HEK293 (cell line): ENCODE results near the gene ANKRA2.

Experiments used
- OSR2 ChIP-seq: fragments of 450-650 bp; formaldehyde crosslinking; IDR thresholded peaks from 2 replicates; pipeline ENCODE4 v1.5.1; 2016; ENCODE audit warnings: missing biosample characterization, missing genetic modification characterization
- SCRT1 ChIP-seq: fragments of 450-650 bp; formaldehyde crosslinking; IDR thresholded peaks from 2 replicates; pipeline ENCODE4 v1.5.1; 2016; ENCODE audit warnings: missing biosample characterization, missing genetic modification characterization, borderline replicate concordance
- ZBTB20 ChIP-seq: fragments of 450-650 bp; formaldehyde crosslinking; IDR thresholded peaks from 2 replicates; pipeline ENCODE4 v1.5.1; 2016; ENCODE audit warnings: missing biosample characterization, missing genetic modification characterization
- ZNF121 ChIP-seq: fragments of 450-650 bp; formaldehyde crosslinking; IDR thresholded peaks from 2 replicates; pipeline ENCODE4 v1.5.1; 2016; ENCODE audit warnings: missing biosample characterization, missing genetic modification characterization
- ZNF366 ChIP-seq: fragments of 450-650 bp; formaldehyde crosslinking; conservative IDR thresholded peaks from 2 replicates; pipeline ENCODE4 v1.5.1; 2016; ENCODE audit warnings: missing biosample characterization, missing genetic modification characterization
- ZNF776 ChIP-seq: fragments of 450-650 bp; formaldehyde crosslinking; IDR thresholded peaks from 2 replicates; pipeline ENCODE4 v1.5.0; 2017; ENCODE audit warnings: missing biosample characterization, missing genetic modification characterization, borderline replicate concordance

DNA sequence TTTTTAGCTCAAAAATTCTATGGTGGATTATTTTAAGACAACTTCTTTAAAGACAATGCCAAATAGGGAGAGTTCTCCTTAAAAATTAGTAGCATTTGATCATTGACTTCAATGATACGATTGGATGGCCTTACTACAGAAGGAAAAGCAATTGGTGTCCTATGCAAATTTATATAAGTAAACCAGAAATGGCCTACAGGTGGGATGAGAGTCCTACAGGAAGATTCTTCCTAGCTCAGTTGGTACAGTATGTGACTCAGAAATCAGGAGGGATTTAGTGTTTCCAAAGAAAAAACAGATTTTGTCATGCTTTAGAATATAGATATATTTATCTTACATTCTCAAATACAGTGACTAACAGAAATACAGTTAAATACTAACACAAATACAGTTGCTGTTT, 6.5 kb downstream of the ANKRA2 start:
- TF ChIP-seq ZNF776 (tag by site-specific recombination), result no peak
- TF ChIP-seq OSR2 (tag by site-specific recombination), result no peak
- no peak for TF ChIP-seq ZBTB20 (tag by site-specific recombination)
- TF ChIP-seq ZNF121 (tag by site-specific recombination), result no peak
- no peak for TF ChIP-seq SCRT1 (tag by site-specific recombination)
- TF ChIP-seq ZNF366 (tag by site-specific recombination), result no peak
